Dedifferentiated amniotic fluid mesenchymal stem cell (primary cell): Measurements from ENCODE around the gene ETHE1.
"Not testable (repeated sequence)": the region's sequence is repeated elsewhere in the genome, so short reads cannot be mapped to it uniquely, and the experiment has no call there.

Experiments
- DNase-seq: peaks from one replicate; pipeline ENCODE4 v3.0.0-alpha.2; 2016; ENCODE audit errors: extremely low spot score

Gene ETHE1

GRCh38 chr19:43524922-43525835, 1.8 kb downstream of the ETHE1 start:
- DNase-seq, result no peak

- DNase-seq, result not testable (repeated sequence)
These were observed 3.3 kb downstream of the ETHE1 start for GRCh38 chr19:43523696-43524095.

- no peak for DNase-seq
These were observed 4.1 kb downstream of the ETHE1 start for GRCh38 chr19:43522929-43523328.

GRCh38 chr19:43519436-43520088, 7.4 kb downstream of the ETHE1 start:
- DNase-seq, result peak; percentile 92

- no peak for DNase-seq
These were observed 8.9 kb downstream of the ETHE1 start for GRCh38 chr19:43518051-43518450.

GRCh38 chr19:43512399-43512798, 14.6 kb downstream of the ETHE1 start:
- not testable (repeated sequence) for DNase-seq

GRCh38 chr19:43511324-43511723, 15.7 kb downstream of the ETHE1 start:
- no peak for DNase-seq

- DNase-seq, result no peak
These were observed 16.3 kb downstream of the ETHE1 start for GRCh38 chr19:43510713-43511112.

GRCh38 chr19:43507880-43508279, 19.1 kb downstream of the ETHE1 start:
- no peak for DNase-seq

- no peak for DNase-seq
These were observed 20.4 kb downstream of the ETHE1 start for GRCh38 chr19:43506629-43507028.

GRCh38 chr19:43505941-43506340, 21.1 kb downstream of the ETHE1 start:
- no peak for DNase-seq

- DNase-seq, result no peak
These were observed 21.9 kb downstream of the ETHE1 start for GRCh38 chr19:43505186-43505456.

GRCh38 chr19:43504426-43505185, 22.4 kb downstream of the ETHE1 start, which contains the start of gene PHLDB3:
Gene PHLDB3, minus strand, starts transcription at chr19:43504746. Its CDS starts 628 bp downstream, at chr19:43504118.
- no peak for DNase-seq

- peak; percentile 91 for DNase-seq
These were observed 23.2 kb downstream of the ETHE1 start for GRCh38 chr19:43503501-43504425.

GRCh38 chr19:43502419-43502976, 24.5 kb downstream of the ETHE1 start:
- no peak for DNase-seq

GRCh38 chr19:43501661-43502418, 25.2 kb downstream of the ETHE1 start:
- DNase-seq, result no peak

GRCh38 chr19:43499042-43499441, 28.0 kb downstream of the ETHE1 start:
- DNase-seq, result no peak

GRCh38 chr19:43498233-43498842, 28.7 kb downstream of the ETHE1 start:
- DNase-seq, result no peak

GRCh38 chr19:43496960-43497359, 30.0 kb downstream of the ETHE1 start:
- DNase-seq, result no peak

- DNase-seq, result no peak
These were observed 31.9 kb downstream of the ETHE1 start for GRCh38 chr19:43495082-43495481.
